ENCODE data around the gene VAPB.

DNA sequence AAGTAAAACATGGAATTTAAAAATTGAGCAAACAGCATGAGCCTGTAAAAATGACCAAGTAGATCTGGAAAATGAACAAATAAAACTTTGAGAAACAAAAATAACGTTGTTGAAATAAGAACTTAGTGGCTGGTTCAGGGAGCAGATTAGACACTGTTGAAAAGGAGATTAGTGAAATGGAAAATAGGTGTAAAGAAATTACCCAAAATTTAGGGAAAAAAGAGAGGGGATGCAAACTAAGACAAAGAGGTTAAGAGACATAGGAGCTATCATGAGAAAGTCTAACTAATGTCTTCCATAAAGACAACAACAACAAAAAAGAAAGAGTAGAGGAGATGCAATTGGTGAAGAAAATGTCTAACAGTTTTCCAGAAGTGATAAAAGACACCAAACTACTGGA lies 97.2 kb downstream of the VAPB start:
- TF ChIP-seq CTCF (IDR thresholded peaks at IDR 0.05) (no peak), POLR2A (IDR thresholded peaks at IDR 0.05) (no peak)

Measured in lower leg skin (tissue), 3 donors.